Measurements from ENCODE around the gene MYH3.

Gene MYH3

GRCh38 chr17:10664571-10664970 is 7.5 kb upstream of the MYH3 start:
- no peak for TF ChIP-seq CTCF (IDR thresholded peaks at IDR 0.05; ENCODE audit: low read depth, low read length)
- no peak overlapping the region for H3K4me3 ChIP-seq (ENCODE audit: low read depth, low read length)

GRCh38 chr17:10663231-10663630 is 6.1 kb upstream of the MYH3 start:
- TF ChIP-seq CTCF (IDR thresholded peaks at IDR 0.05; ENCODE audit: low read depth, low read length) = no peak
- H3K4me3 ChIP-seq (ENCODE audit: low read depth, low read length) = no peak overlapping the region

GRCh38 chr17:10661437-10661836 is 4.3 kb upstream of the MYH3 start:
- no peak for TF ChIP-seq CTCF (IDR thresholded peaks at IDR 0.05; ENCODE audit: low read depth, low read length)
- no peak overlapping the region for H3K4me3 ChIP-seq (ENCODE audit: low read depth, low read length)

- no peak for TF ChIP-seq CTCF (IDR thresholded peaks at IDR 0.05; ENCODE audit: low read depth, low read length)
- H3K4me3 ChIP-seq (ENCODE audit: low read depth, low read length) = no peak overlapping the region
Measured at GRCh38 chr17:10657879-10658278, 770 bp upstream of the MYH3 start.

GRCh38 chr17:10653987-10654386 is 3.1 kb downstream of the MYH3 start:
- no peak for TF ChIP-seq CTCF (IDR thresholded peaks at IDR 0.05; ENCODE audit: low read depth, low read length)
- H3K4me3 ChIP-seq (ENCODE audit: low read depth, low read length) = no peak overlapping the region

- H3K4me3 ChIP-seq (ENCODE audit: low read depth, low read length) = no peak overlapping the region
- TF ChIP-seq CTCF (IDR thresholded peaks at IDR 0.05; ENCODE audit: low read depth, low read length) = no peak
Measured at GRCh38 chr17:10652984-10653659, 4.0 kb downstream of the MYH3 start.

GRCh38 chr17:10651927-10652326 is 5.2 kb downstream of the MYH3 start:
- TF ChIP-seq CTCF (IDR thresholded peaks at IDR 0.05; ENCODE audit: low read depth, low read length) = no peak
- no peak overlapping the region for H3K4me3 ChIP-seq (ENCODE audit: low read depth, low read length)

Data from WI38 (cell line).